ENCODE results near the gene PSPC1. TPM values are rescaled to one million over a fixed set of nuclear protein-coding genes. Genes with fewer than 3 reads are reported as not detected.

Gene PSPC1
- total and polyA plus RNA-seq, 2 experiments from 2014 or later, result 26.5 to 62.6 TPM

DNA sequence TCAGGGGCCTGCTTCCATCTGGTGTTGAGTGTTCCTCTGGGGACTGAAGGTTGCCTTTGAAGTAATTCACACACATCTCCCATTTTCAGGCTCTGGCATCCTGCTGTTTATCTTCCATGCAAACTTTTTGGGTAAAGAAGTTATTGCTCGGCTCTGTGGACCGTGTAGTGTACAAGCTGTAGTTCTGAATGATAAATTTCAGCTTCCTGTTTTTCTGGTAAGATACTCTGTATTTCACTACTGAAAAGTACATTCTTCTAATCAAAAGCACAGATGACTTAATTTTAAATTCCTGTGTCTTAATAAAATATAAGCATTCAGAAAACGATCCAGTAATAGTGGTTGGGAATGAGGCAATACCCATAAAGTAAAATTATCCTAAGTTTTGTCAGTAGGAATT lies 112.6 kb downstream of the PSPC1 start:
- Histone ChIP-seq H3K9me2 (replicated peaks; ENCODE audit: insufficient read depth) (no peaks in the 10 kb centered on the region), H3K27ac (no peak overlapping the region), H2AFZ (no peak overlapping the region), H3K27me3 (no peaks in the 10 kb centered on the region), H4K20me1 (ENCODE audit: insufficient read depth, poor library complexity, severe bottlenecking) (no peaks in the 10 kb centered on the region), H3K4me1 (ENCODE audit: insufficient read depth) (no peaks in the 10 kb centered on the region), H3K79me2 (no peaks in the 10 kb centered on the region), H3K36me3 (replicated peaks; ENCODE audit: insufficient read depth, low read depth) (no peaks in the 10 kb centered on the region), H3K9me3 (ENCODE audit: low read depth) (no peaks in the 10 kb centered on the region), H3K4me2 (no peak overlapping the region), H3K4me3 (no peak overlapping the region)
- no peak for DNase-seq (ENCODE audit: low spot score)
- 35% methylated on average over 3 of the region's 3 CpGs for WGBS (ENCODE audit: low lambda C conversion rate, missing lambda C conversion rate)
- TF ChIP-seq EZH2 (IDR thresholded peaks at IDR 0.05; ENCODE audit: borderline replicate concordance) (no peak), EZH2phosphoT487 (IDR thresholded peaks at IDR 0.05; ENCODE audit: low read depth, severe bottlenecking, unreplicated experiment) (no peak), CTCF (IDR thresholded peaks at IDR 0.05; ENCODE audit: poor library complexity) (no peak)

DNA sequence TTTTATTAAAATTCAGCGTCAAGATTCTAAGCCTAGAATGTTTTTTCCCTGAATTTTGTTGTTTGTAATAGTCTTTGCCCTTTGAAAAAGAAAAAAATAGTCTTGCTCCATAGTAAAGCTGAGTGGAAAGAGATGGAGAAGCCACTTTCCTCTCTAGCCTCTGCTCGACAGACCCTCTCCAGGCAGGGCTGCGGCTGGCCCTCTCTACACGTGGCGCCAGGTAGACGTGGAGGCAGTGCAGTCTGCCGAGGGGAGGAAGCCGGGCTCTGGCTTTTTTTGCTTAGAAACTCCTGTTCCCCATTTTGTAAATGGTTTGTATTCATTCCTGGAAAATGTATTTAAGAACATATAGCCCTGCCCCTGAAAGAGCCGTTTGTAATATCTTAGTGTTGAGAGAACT lies 114.0 kb downstream of the PSPC1 start:
- 94% methylated on average over 9 of the region's 9 CpGs for WGBS (ENCODE audit: low lambda C conversion rate, missing lambda C conversion rate)
- no peak overlapping the region for H2AFZ ChIP-seq
- no peaks in the 10 kb centered on the region for H4K20me1 ChIP-seq (ENCODE audit: insufficient read depth, poor library complexity, severe bottlenecking)
- H3K4me2 ChIP-seq, result no peak overlapping the region
- H3K79me2 ChIP-seq, result no peaks in the 10 kb centered on the region
- no peaks in the 10 kb centered on the region for H3K27me3 ChIP-seq
- no peak overlapping the region for H3K4me3 ChIP-seq
- H3K4me1 ChIP-seq (ENCODE audit: insufficient read depth), result no peaks in the 10 kb centered on the region
- no peaks in the 10 kb centered on the region for H3K9me3 ChIP-seq (ENCODE audit: low read depth)
- DNase-seq (ENCODE audit: low spot score), result no peak
- H3K36me3 ChIP-seq (replicated peaks; ENCODE audit: insufficient read depth, low read depth), result no peaks in the 10 kb centered on the region
- TF ChIP-seq EZH2phosphoT487 (IDR thresholded peaks at IDR 0.05; ENCODE audit: low read depth, severe bottlenecking, unreplicated experiment) (no peak), CTCF (IDR thresholded peaks at IDR 0.05; ENCODE audit: poor library complexity) (no peak), EZH2 (IDR thresholded peaks at IDR 0.05; ENCODE audit: borderline replicate concordance) (no peak)
- H3K27ac ChIP-seq, result no peak overlapping the region
- H3K9me2 ChIP-seq (replicated peaks; ENCODE audit: insufficient read depth), result no peaks in the 10 kb centered on the region

DNA sequence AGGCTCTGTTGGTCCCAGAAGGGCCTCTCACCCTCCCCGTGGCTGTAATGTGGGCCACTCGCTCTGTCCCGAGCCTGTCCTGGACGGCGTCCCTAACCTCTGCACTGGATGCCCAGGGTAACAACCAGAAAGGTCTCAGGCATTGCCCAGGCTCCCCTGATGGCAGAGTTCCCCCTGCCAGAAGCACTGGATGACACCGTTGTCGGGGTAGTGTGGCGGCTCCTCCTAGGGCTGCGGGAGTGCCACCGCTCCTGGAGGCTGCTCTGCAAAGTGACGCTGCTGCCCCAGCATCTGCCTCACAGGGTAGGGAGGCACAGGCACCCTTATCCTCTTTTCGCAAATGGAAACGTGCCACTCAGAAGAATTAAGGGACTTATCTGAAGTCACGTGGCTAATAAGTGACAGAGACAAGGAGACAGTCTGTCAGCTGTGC lies 117.3 kb downstream of the PSPC1 start:
- Histone ChIP-seq H3K79me2 (no peaks in the 10 kb centered on the region), H3K9me2 (replicated peaks; ENCODE audit: insufficient read depth) (no peaks in the 10 kb centered on the region), H3K36me3 (replicated peaks; ENCODE audit: insufficient read depth, low read depth) (no peaks in the 10 kb centered on the region), H3K4me3 (no peak overlapping the region), H4K20me1 (ENCODE audit: insufficient read depth, poor library complexity, severe bottlenecking) (no peaks in the 10 kb centered on the region), H3K4me1 (ENCODE audit: insufficient read depth) (no peaks in the 10 kb centered on the region), H3K27ac (no peak overlapping the region), H3K27me3 (no peaks in the 10 kb centered on the region), H3K4me2 (no peak overlapping the region), H2AFZ (no peak overlapping the region), H3K9me3 (ENCODE audit: low read depth) (no peaks in the 10 kb centered on the region)
- 87% methylated on average over 14 of the region's 14 CpGs for WGBS (ENCODE audit: low lambda C conversion rate, missing lambda C conversion rate)
- TF ChIP-seq CTCF (IDR thresholded peaks at IDR 0.05; ENCODE audit: poor library complexity) (no peak), EZH2phosphoT487 (IDR thresholded peaks at IDR 0.05; ENCODE audit: low read depth, severe bottlenecking, unreplicated experiment) (no peak), EZH2 (IDR thresholded peaks at IDR 0.05; ENCODE audit: borderline replicate concordance) (no peak)
- no peak for DNase-seq (ENCODE audit: low spot score)

Data from hepatocyte (in vitro differentiated cells).